Dendritic cell treated with granulocyte-macrophage colony-stimulating factor and Interleukin-4, amounts not matched to agents 40 ng/mL and 50 ng/mL, for 4 days (primary cell): ENCODE measurements around the gene EVI5.
A peak's percentile ranks its signal among the peaks of the same experiment; 100 is the strongest.

Experiments used
- H3K27ac Mint-ChIP-seq: one replicate; pipeline ENCODE4 v1.8.0; 2022; ENCODE audit warnings: mild to moderate bottlenecking, mixed read lengths
- H3K27me3 Mint-ChIP-seq: one replicate; pipeline ENCODE4 v1.8.0; 2022; ENCODE audit warnings: mild to moderate bottlenecking, mixed read lengths
- H3K36me3 Mint-ChIP-seq: one replicate; pipeline ENCODE4 v1.8.0; 2022; ENCODE audit warnings: low read depth, mixed read lengths
- H3K4me1 Mint-ChIP-seq: one replicate; pipeline ENCODE4 v1.8.0; 2022; ENCODE audit warnings: low read depth, mixed read lengths
- H3K4me3 Mint-ChIP-seq: one replicate; pipeline ENCODE4 v1.8.0; 2022; ENCODE audit warnings: mild to moderate bottlenecking, moderate library complexity, mixed read lengths
- H3K9me3 Mint-ChIP-seq: one replicate; pipeline ENCODE4 v1.8.0; 2022; ENCODE audit warnings: mixed read lengths
- intact Hi-C: fragments of 100-400 bp; cut with micrococcal nuclease; formaldehyde crosslinking; loops from one replicate; pipeline ENCODE4 v1.15.0; 2022

The EVI5 gene

GRCh38 chr1:92478393-92478792 lies 306.5 kb downstream of the EVI5 start:
- H3K27me3 Mint-ChIP-seq = peaks cover 22% of the 10 kb centered on the region
- no peak overlapping the region for H3K4me3 Mint-ChIP-seq
- H3K9me3 Mint-ChIP-seq = no peaks in the 10 kb centered on the region
- intact Hi-C loops = no loop called here
- H3K36me3 Mint-ChIP-seq = peaks cover 14% of the 10 kb centered on the region
- H3K4me1 Mint-ChIP-seq = peaks cover 42% of the 10 kb centered on the region
- H3K27ac Mint-ChIP-seq = no peak overlapping the region

GRCh38 chr1:92476071-92476631 lies 308.8 kb downstream of the EVI5 start:
- Mint-ChIP-seq H3K9me3 (no peaks in the 10 kb centered on the region), H3K27ac (peak overlapping the region; percentile 39), H3K4me3 (no peak overlapping the region), H3K27me3 (no peaks in the 10 kb centered on the region), H3K36me3 (peaks cover 7% of the 10 kb centered on the region), H3K4me1 (peaks cover 26% of the 10 kb centered on the region)
- intact Hi-C loops = no loop called here

- Mint-ChIP-seq H3K4me3 (no peak overlapping the region), H3K27ac (peak overlapping the region; percentile 59), H3K4me1 (peaks cover 26% of the 10 kb centered on the region), H3K27me3 (no peaks in the 10 kb centered on the region), H3K36me3 (peaks cover 4% of the 10 kb centered on the region), H3K9me3 (no peaks in the 10 kb centered on the region)
- intact Hi-C loops = no loop called here
Observed at GRCh38 chr1:92475029-92475428, 309.9 kb downstream of the EVI5 start.

GRCh38 chr1:92473781-92474495 lies 311.0 kb downstream of the EVI5 start:
- intact Hi-C loops = no loop called here
- Mint-ChIP-seq H3K9me3 (no peaks in the 10 kb centered on the region), H3K27me3 (no peaks in the 10 kb centered on the region), H3K4me1 (peaks cover 26% of the 10 kb centered on the region), H3K36me3 (no peaks in the 10 kb centered on the region), H3K4me3 (no peak overlapping the region), H3K27ac (peak overlapping the region; percentile 59)

GRCh38 chr1:92470216-92470615 lies 314.7 kb downstream of the EVI5 start:
- H3K9me3 Mint-ChIP-seq = no peaks in the 10 kb centered on the region
- intact Hi-C loops = no loop called here
- peaks cover 34% of the 10 kb centered on the region for H3K4me1 Mint-ChIP-seq
- no peaks in the 10 kb centered on the region for H3K27me3 Mint-ChIP-seq
- H3K36me3 Mint-ChIP-seq = no peaks in the 10 kb centered on the region
- no peak overlapping the region for H3K4me3 Mint-ChIP-seq
- no peak overlapping the region for H3K27ac Mint-ChIP-seq

- Mint-ChIP-seq H3K9me3 (no peaks in the 10 kb centered on the region), H3K4me3 (no peak overlapping the region), H3K27ac (peak overlapping the region; percentile 27), H3K27me3 (no peaks in the 10 kb centered on the region), H3K36me3 (no peaks in the 10 kb centered on the region), H3K4me1 (peaks cover 30% of the 10 kb centered on the region)
- intact Hi-C loops = no loop called here
Observed at GRCh38 chr1:92466683-92467352, 318.1 kb downstream of the EVI5 start.

- intact Hi-C loops = no loop called here
- peaks cover 43% of the 10 kb centered on the region for H3K4me1 Mint-ChIP-seq
- no peaks in the 10 kb centered on the region for H3K36me3 Mint-ChIP-seq
- no peaks in the 10 kb centered on the region for H3K27me3 Mint-ChIP-seq
- peak overlapping the region; percentile 67 for H3K27ac Mint-ChIP-seq
- H3K9me3 Mint-ChIP-seq = no peaks in the 10 kb centered on the region
- no peak overlapping the region for H3K4me3 Mint-ChIP-seq
Observed at GRCh38 chr1:92465256-92465647, 319.7 kb downstream of the EVI5 start.

- peaks cover 47% of the 10 kb centered on the region for H3K4me1 Mint-ChIP-seq
Observed at GRCh38 chr1:92464588-92465255, 320.2 kb downstream of the EVI5 start.

GRCh38 chr1:92461364-92462097 lies 323.4 kb downstream of the EVI5 start:
- Mint-ChIP-seq H3K4me3 (no peak overlapping the region), H3K27me3 (no peaks in the 10 kb centered on the region), H3K27ac (peak overlapping the region; percentile 92), H3K9me3 (no peaks in the 10 kb centered on the region), H3K36me3 (no peaks in the 10 kb centered on the region), H3K4me1 (peaks cover 51% of the 10 kb centered on the region)
- intact Hi-C loops = loop anchor here (5.0 kb wide), 1 partner anchor 164 kb away; the partner anchor contains the start of genes GLMN and RPAP2

More at GRCh38 chr1:92464588-92465255, 320.2 kb downstream of the EVI5 start:
- Mint-ChIP-seq H3K4me3 (no peak overlapping the region), H3K36me3 (no peaks in the 10 kb centered on the region), H3K27ac (peak overlapping the region; percentile 67), H3K9me3 (no peaks in the 10 kb centered on the region), H3K27me3 (no peaks in the 10 kb centered on the region)
- intact Hi-C loops = loop anchor here (5.0 kb wide), 1 partner anchor 167 kb away; the partner anchor contains the start of genes GLMN and RPAP2

- H3K4me3 Mint-ChIP-seq = peak overlapping the region; percentile 72
- no peaks in the 10 kb centered on the region for H3K36me3 Mint-ChIP-seq
- peaks cover 35% of the 10 kb centered on the region for H3K4me1 Mint-ChIP-seq
- intact Hi-C loops = loop anchor here (5.0 kb wide), 1 partner anchor 163 kb away; the partner anchor contains the start of genes GLMN and RPAP2
- H3K9me3 Mint-ChIP-seq = no peaks in the 10 kb centered on the region
- H3K27me3 Mint-ChIP-seq = no peaks in the 10 kb centered on the region
- peak overlapping the region; percentile 92 for H3K27ac Mint-ChIP-seq
Observed at GRCh38 chr1:92459871-92460320, 325.0 kb downstream of the EVI5 start.
